HT-29 (cell line): ENCODE results near the gene NAV2. TPM values are rescaled to one million over a fixed set of nuclear protein-coding genes. Genes with fewer than 3 reads are reported as not detected.
"Not testable (repeated sequence)": the region's sequence is repeated elsewhere in the genome, so short reads cannot be mapped to it uniquely, and the experiment has no call there.

Experiments
- DNase-seq: peaks from one replicate; pipeline ENCODE4 v3.0.0-alpha.2; 2015; ENCODE audit warnings: low spot score
- total RNA-seq: library from RNA; depleted of rRNA; stranded (reverse); fragments of >200 nt; shearing (Covaris generic); gene quantifications from 2 replicates; pipeline ENCODE4 v1.2.3, GENCODE V29; 2014

Gene NAV2
- total RNA-seq, 1 experiment from 2014 or later = 0.05 TPM

DNA sequence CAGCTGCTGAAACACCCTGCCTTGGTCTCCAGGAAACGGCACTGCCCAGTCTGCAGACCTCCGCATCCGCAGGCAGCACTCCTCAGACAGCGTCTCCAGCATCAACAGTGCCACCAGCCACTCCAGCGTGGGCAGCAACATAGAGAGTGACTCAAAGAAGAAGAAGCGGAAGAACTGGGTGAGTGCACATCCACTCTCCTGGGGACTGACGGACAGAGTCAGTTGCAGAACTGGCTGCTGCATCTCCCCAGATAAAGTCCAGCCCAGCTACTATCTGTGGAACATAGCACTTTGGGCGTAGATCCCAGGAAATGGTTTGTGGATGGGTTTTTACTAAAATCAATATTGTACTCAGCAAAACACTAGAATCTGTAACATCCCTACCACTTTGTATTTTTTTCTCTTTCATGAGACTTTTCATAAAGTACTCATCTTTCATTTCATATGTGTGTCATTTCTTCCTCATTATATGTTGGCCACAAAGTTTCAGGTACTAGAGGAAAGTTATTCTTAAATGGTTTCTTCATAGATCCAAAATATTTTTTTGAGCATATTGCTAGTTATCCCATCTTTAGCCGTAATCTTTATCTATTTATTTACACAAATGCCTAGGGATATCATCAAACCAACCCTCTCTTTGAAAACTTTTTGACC is 367.5 kb downstream of the NAV2 start:
- no peak for DNase-seq

DNA sequence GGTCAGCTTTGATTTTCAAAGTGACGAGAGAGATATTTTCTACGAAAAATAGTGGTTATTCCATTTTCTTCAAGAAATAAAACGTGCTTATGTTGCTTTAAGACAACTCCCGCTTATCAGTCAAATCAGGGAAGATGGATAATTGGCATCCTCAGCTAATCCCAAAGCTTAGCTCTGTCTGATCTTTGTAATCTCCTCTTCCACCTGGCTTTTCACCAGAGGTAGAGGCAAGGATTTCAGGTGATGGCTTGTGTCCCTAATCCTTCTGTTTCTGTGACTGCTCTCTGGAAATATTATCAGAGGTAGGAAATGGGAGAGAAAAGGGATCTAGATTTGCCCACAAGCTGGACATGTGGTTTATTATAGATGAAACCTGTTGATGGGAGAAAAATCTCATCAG is 368.7 kb downstream of the NAV2 start:
- DNase-seq = no peak

DNA sequence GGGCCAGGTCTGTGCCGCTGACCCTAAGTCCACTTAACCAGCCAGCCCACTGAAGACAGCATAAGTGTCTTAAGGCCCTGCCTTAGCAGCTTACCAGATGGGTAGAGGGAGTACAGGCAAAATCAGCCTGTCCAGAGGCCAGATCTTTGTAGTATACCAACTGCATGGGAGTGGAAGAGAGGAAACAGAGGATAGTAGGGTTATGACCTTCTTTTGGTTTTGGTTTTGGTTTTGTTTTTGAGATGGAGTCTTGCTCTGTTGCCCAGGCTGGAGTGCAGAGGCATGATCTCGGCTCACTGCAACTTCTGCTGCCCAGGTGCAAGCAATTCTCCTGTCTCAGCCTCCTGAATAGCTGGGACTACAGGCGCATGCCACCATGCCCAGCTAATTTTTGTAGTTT is 371.2 kb downstream of the NAV2 start:
- DNase-seq = not testable (repeated sequence)

DNA sequence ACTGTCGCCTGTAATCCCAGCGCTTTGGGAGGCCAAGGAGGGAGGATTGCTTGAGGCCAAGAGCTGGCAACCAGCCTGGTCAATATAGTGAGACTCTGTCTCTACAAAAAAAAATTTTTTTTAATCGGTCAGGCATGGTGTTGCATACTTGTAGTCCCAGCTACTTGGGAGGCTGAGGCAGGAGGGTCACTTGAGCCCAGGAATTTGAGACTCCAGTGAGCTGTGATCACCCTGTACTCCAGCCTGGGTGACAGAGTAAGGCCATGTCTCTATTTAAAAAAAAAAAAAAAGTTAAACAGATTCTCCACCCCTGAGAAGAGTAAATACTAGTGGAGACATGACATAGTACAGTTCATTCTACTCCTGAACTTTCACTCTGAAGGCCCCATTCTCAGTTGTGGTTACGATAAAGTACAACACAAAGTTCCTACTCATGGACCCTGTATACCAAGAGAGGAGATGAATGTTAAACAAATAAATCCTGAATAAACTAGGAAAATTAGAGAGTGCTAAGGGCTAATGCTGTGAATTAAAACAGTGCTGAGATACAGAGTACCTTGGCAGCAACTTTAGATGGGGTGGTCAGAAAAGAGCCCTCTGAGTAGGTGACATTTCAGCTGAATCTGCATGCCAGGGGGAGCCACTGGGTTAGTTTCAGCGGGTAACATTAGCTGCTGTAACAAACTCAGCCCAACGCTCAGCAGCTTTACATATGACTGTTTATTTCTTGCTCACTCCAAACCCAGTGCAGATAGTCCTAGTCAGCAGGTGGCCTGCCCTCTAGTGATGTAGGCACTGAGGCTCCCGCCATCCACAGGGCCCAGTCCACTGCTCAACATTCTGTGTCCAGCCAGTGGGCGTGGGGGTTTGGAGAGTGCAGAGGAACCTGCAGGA is 372.5 kb downstream of the NAV2 start:
- no peak for DNase-seq

DNA sequence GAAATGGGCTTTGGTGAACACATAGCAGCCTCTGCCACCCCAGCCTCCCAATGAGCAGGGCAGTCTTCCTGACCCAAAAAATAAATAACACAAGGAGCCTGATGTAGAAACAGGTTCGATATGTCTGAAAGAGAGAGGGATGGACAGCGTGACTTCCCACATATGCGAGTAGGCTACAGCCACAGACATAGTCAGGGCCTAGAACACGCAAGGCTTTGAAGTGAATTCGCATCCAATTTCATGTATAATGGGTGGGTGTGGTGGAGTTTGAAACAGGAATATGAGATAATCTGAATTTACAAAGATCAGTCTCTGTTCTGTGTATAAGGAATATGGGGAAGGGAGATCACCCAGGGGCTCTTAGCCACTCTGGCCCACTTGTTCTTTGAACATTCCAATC is 373.3 kb downstream of the NAV2 start:
- no peak for DNase-seq

DNA sequence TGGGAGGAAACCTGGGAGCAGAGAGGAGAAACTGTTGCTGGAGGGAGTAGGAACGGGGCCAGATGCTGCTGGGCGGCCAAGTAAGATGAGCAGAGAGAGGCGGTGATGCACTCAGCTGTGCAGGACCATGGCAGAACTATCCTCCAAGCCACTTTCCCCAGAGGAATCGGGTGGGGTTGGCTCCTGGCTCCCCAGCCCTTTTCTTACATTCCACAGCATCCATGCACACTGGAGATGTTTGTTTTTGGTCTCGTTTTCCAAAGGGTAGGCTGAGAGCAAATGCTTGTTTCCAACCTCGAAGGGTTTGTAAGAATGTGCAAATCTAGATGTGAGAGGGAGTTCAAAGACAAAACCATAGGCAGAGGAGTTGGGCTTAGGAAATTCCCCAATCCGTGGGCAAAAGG is 374.5 kb downstream of the NAV2 start:
- no peak for DNase-seq

DNA sequence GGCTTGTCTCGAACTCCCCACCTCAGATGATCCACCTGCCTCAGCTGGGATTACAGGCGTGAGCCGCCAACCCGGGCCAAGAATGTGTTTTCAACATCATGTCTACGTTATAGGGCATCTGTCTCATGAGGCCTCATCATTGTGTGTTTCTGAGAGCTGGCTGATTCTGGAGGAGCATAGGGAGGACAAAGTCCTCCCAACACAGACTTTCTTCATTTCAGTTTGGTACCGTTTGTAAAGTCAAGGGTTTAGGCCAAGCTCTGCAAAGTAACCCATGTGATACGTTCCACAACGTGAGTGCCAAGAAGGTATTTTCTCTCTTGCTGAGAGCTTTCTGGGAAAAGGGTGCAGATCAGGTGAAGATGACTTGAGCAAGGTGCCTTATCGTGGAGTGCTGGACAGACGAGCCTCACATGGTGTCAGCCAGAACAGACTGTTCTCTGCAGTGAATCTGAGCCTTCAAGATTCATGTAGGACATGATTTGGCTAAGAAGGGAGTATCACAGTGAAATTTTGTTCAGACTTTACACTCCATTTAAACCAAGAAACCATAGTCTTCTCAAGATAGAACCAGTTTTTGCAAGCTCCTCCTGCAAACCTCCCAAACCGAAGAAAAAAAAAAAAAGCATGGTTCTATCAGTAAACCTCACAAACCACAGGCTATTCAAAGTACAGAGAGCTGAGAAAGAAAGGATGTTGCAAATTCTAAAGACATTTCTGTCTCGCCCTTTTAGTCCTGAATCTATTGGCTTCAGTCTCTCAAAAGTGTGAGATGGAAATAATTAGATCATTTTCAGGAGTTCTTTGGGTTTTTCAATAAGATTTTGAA is 376.0 kb downstream of the NAV2 start:
- no peak for DNase-seq

DNA sequence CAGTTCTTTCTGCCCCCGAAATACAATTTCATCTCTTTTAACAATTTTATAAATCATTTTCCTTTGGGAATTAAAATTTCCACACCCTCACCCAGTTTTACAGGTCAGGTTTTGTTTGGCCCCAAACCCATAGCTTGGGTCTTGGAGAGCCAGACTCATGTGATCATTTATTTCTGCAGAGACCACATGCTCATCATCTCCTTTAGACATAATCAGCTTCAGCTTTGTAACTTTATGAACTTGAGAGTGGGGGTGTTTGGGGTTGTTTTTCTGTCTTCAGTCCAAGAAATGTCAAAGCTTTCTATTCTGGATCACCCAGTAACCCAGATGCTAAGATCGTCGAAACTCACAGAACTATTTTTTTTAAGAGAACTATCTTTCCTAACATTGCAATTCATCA is 376.7 kb downstream of the NAV2 start:
- no peak for DNase-seq

DNA sequence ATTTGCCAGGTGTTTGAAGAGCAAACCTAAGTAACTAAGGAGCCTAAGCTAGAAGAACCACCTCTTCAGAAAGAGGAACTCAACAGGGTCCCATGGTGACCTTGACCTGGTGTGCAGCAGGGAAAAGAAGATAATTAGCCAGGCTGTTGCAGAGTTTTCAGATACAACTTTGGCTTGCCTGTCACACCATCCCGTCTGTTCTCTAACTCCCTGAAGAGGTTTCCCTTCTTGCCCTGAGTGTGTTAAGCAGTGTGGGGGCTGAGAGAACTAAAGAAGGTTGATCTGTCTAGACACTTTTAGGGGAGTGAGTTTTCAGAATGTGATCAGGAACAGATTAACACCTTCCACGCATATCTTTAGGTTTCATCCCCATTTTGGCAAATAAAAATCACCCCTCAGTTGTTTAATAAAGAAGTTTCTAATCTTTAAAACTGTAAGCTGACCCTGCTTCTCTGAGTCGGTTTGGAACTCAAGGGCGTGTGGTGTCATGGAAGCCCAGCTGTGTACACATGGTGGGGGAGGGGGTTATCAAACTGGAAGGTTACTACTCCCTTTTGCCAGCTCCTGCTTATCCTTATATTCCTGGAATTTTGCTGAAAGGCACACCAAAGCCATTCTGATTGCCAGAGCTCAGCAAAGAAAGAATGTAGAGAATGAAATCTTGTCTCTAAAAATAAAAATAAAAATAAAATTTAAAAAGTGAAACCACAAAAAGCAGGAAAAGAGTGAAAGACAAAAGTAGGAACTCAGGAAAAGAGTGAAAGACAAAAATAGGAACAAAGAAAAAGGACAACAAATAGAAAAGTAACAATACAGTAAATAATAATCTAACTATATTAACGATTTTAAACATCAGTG is 377.4 kb downstream of the NAV2 start:
- DNase-seq = no peak

DNA sequence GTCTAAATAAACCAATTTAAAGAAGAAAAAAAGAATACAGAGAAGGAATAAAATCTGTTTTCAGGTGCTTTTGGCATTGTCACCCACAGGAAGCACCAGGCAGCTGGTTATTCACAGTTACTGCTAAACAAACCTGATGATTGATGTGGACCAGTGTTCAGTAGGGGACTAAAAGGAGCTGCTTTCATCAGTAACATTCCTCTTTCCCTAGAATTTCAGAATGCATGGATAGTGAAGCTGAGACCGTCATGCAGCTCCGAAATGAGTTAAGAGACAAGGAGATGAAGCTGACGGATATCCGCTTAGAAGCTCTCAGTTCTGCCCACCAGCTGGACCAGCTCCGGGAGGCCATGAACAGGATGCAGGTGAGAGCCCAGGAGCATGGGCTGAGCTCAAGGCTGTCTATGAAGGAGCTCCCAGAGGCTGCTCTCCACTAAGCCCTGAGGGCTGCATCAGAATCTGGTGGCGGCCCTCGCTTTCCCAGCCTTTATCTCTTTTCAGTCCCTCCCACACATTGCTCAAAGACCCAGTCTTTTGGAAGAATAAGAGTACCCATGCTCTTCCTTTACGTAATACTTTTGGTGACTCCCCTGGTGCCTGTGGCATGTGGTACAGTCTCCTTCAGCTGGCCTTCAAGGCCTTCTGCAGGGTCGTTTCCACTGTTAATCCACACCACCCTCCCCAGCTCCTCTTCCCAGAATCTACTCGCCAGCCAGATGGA is 378.2 kb downstream of the NAV2 start:
- DNase-seq = no peak

DNA sequence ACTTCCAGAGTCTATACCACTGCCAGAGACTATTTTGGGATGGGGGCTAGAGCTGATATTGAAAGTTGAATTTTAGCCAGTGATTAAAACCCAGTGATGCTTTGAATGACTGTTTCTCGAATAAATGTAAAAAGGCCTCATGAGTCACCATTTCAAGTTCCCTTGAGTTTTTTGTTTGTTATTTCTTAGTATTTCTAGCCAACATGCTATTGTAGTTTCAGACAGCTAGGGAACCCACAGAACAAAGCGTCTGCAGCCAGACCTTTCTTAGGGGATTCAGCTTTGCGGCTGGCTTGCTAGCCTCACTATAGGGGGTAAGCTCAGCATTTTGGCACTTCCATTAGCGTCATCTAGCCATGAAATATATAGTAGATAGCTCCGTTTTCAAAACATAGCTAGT is 381.1 kb downstream of the NAV2 start:
- no peak for DNase-seq

DNA sequence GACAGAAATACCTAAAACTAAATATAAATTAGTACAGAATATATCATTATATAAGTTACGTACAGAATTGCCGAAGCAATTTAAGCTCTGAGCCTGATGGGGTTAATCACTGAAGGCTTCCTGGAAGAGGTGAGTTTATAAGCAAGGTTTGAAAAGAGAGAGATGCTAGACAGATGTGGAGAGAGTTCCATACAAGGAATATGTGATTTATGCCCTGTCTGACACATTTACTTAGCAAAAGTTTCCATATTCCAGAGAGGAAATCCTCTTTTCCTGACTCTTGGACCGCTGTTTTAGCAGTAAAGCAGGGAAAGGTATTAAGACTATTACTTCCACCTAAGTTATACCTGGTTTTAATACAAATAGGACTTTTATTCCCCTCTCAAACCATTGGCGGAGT is 382.6 kb downstream of the NAV2 start:
- DNase-seq = no peak

DNA sequence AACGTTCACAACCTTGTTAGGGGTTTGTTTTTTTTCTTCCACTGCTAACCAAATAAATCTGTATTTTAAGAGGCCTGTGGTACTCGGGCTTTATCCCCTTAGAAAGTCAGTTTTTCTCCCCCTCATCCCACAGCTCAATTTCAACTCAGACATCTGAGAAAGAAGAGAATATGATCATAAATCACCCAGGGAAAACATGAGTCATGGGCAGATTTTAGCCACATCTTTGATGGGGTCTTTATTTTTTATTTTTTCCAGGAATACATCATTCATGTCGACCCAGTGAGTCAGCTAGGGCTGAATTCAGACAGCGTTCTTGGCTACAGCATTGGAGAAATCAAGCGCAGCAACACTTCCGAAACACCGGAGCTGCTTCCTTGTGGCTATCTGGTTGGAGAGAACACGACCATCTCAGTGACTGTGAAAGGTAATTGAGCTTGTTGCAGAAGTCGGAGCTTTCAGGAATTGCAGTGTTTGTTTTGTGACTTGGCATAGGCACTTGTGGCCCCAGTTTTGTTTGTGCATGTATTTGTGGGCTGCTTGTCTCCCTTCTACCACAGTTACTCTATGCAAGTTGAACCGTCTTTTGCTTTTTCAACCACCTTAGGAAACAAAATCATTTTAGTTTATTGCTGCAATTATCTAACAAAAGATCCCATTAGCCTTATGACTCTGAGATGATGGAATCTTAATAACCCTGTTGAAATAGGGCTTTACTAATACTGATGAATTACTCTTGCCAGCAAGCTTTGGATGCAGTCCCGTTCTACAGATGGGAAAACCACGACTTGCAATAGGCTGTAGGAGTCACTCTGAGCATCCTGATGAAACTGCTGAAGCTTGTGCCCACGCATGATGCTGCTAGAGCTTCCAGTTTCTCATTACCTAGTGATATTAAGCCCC is 384.9 kb downstream of the NAV2 start:
- no peak for DNase-seq

DNA sequence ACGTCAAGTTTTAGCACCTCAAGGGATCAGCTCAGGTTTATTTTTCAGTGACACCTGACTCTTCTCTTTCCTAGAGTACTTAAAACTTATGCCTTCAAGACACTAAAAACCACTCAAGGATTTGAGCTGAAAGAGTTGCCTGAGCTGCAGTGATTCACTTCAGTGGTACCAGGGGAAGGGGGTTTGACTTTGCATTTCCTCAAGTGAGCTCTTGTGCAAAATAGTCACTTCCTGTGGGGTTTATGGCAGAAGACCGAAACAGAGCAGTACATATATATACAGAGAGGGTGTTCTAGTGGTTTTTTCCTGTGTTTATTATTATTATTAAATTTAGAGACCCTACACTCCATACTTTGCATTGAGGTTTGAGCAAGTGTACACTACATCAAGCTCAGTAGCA is 386.9 kb downstream of the NAV2 start:
- DNase-seq = no peak

DNA sequence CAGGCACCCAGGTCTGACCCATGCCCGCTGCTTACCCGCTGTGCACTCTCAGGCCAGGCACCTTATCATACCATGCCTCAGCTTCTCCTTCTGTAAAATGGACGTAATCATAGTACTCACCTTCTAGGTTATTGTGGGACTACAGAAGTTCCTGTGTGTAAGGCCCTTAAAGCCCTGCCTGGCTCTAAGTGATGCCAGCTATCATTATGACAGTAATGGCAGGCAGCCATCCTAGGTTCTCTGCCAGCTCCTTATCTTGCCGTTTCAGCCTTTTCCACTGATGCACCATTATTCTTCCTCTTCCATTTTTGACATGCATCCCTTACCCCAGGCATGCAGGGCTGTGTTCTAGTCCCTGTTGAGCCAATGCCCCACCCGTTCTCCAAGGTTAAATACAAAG is 389.8 kb downstream of the NAV2 start:
- DNase-seq = no peak

DNA sequence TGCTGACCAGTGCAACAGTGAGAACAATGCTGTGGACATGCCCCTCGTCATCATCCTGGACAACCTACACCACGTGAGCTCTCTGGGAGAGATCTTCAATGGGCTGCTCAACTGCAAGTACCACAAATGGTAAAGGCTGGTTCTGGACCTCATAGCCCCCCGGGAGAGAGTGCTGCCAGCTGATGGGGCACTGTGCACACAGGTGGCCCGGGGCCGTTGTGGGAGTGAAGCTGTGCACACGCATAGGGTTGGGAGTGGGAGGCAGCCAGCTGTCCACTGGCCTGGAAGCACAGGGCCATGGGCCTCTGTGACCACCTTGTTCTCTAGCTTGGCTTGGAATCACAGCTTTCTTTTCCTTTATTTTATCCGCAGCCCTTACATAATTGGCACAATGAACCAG is 390.6 kb downstream of the NAV2 start:
- no peak for DNase-seq

DNA sequence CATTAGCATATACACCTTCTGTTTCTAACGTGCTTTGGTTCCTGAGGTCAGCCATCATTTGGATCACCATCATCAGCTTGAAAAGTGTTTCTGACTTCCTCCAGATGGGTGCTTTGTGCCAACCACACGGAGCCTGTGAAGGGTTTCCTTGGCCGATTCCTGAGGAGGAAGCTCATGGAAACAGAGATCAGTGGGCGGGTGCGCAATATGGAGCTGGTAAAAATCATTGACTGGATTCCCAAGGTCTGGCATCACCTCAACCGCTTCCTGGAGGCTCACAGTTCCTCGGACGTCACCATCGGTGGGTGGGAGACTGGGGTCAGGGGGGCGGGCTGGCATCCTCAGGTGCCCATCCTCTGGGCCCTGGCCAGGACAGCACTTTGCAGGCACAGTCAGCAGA is 392.8 kb downstream of the NAV2 start:
- DNase-seq = no peak

DNA sequence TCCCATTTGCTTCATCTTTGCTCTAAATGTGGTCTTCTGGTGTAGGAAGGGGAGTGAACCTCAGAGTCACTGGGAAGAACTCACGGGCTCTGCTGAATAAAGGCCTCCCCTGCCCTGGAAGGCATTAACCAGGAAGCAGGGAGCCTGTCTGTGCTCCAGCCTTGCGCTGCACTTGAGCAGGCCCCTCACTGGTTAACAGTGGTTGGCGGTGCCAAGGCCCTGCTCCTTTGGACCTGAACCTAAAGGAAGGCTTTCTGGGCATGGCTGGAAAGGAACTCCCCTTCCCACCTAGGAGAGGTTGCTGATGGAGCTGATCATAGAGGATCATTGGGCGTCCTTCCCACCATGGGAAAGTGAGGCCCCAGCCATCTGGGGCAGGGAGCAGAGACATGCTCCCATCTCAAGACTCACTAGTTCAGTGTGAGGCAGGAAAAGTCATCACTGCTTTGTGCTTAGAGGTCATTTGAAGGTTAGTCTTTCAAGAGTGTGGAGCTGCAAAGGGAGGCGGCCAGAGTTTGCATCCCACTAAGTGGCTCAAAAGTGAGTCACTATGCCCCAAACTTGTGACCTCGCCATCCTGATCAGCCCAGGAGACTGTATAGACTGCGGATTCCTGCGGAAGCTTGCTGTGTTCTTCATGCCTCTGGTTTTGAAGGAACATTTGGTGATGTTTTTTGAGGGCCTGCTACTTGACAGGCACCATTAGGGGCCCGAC is 397.3 kb downstream of the NAV2 start:
- no peak for DNase-seq
